GM12878 (cell line): ENCODE data around the gene WIPF2. TPM values are rescaled to one million over a fixed set of nuclear protein-coding genes. Genes with fewer than 3 reads are reported as not detected.

Source experiments
- ATAC-seq: fragments of 200-7000 bp; cut with Tn5 transposase; 3 replicates; pipeline ENCODE4 v1.9.1; 2020; ENCODE audit warnings: mild to moderate bottlenecking, moderate library complexity
- BruUV-seq: library from RNA; stranded (reverse); fragments of 400-500 nt; replicated peaks from 2 replicates; lab custom pipeline; 2021; lab: Mats Ljungman, UMichigan
- CTCF ChIA-PET: fragments of 300-600 bp; sonication (Branson Sonifier 250); formaldehyde crosslinking; extraction: SDS; loops from one replicate; lab custom pipeline; 2021; ENCODE audit warnings: inconsistent platforms; lab: Yijun Ruan, JAX
- POLR2A ChIA-PET: fragments of 350-600 bp; formaldehyde crosslinking; extraction: SDS; loops from one replicate; lab custom pipeline; 2021; ENCODE audit warnings: inconsistent platforms; lab: Charles Lee
- RAD21 ChIA-PET: fragments of 300-600 bp; sonication (Branson Sonifier 250); formaldehyde crosslinking; loops from one replicate; lab custom pipeline; 2023; ENCODE audit warnings: antibody characterized with exemption; ENCODE audit not compliant: unreplicated experiment; lab: Charles Lee
- SMC1A ChIA-PET: fragments of 300-600 bp; sonication (Branson Sonifier 250); formaldehyde crosslinking; loops from one replicate; lab custom pipeline; 2023; ENCODE audit not compliant: unreplicated experiment, uncharacterized antibody; lab: Charles Lee
- DNase-seq: peaks from one replicate; pipeline ENCODE4 v3.0.0-alpha.2; 2011; ENCODE audit warnings: low read depth, low spot score
- FAIRE-seq: peaks from 3 replicates; lab custom pipeline; 2011; peaks lifted over from hg19 to GRCh38; lab: Jason Lieb, UNC
- H2AFZ ChIP-seq: 2 replicates; pipeline ENCODE4 v1.6.0; 2011; ENCODE audit warnings: low read depth, low read length, control low read depth; ENCODE audit not compliant: control insufficient read depth
- H3K27ac ChIP-seq: 2 replicates; pipeline ENCODE4 v1.5.1; 2011; ENCODE audit warnings: control low read depth; ENCODE audit not compliant: control insufficient read depth, insufficient read depth
- H3K27me3 ChIP-seq, 2 experiments: replicated peaks in 1 of 2; 2 replicates each; pipeline versions ENCODE4 v1.6.0 to v1.6.1; 2011; ENCODE audit warnings: low read length in 1 of 2; ENCODE audit not compliant: control insufficient read depth in 2 of 2, insufficient read depth in 2 of 2
- H3K36me3 ChIP-seq, 2 experiments: 2 replicates each; pipeline ENCODE4 v1.5.1; 2011; ENCODE audit warnings: low read length in 1 of 2; ENCODE audit not compliant: control insufficient read depth in 2 of 2, insufficient read depth in 2 of 2
- H3K4me1 ChIP-seq: 2 replicates; pipeline ENCODE4 v1.6.1; 2011; ENCODE audit warnings: mild to moderate bottlenecking, low read length, moderate library complexity, mixed read lengths; ENCODE audit not compliant: control insufficient read depth, insufficient read depth
- H3K4me2 ChIP-seq: 2 replicates; pipeline ENCODE4 v1.6.0; 2011; ENCODE audit warnings: control low read depth; ENCODE audit not compliant: control insufficient read depth, insufficient read depth
- H3K4me3 ChIP-seq: fragments of 200-600 bp; sonication (generic); 2 replicates; pipeline ENCODE4 v1.5.1; 2016
- H3K79me2 ChIP-seq: 2 replicates; pipeline ENCODE4 v1.6.0; 2011; ENCODE audit warnings: low read length; ENCODE audit not compliant: control insufficient read depth, insufficient read depth
- H3K9ac ChIP-seq: 2 replicates; pipeline ENCODE4 v1.8.0; 2011; ENCODE audit warnings: low read length, control low read depth, mixed read lengths; ENCODE audit not compliant: control insufficient read depth, insufficient read depth
- H3K9me3 ChIP-seq: replicated peaks from 3 replicates; pipeline ENCODE4 v1.5.1; 2011; ENCODE audit warnings: mild to moderate bottlenecking, low read length; ENCODE audit not compliant: control insufficient read depth, insufficient read depth
- H4K20me1 ChIP-seq: 2 replicates; pipeline ENCODE4 v1.6.0; 2011; ENCODE audit not compliant: control insufficient read depth, insufficient read depth
- ASH2L ChIP-seq: fragments of 300-600, 200-600 bp; sonication (generic); IDR thresholded peaks from 2 replicates; pipeline ENCODE4 v1.6.1; 2017; ENCODE audit warnings: low read depth, mild to moderate bottlenecking, borderline replicate concordance
- CHD4 ChIP-seq: fragments of 200-600 bp; sonication (generic); IDR thresholded peaks from 2 replicates; pipeline ENCODE4 v1.6.1; 2016; ENCODE audit warnings: mild to moderate bottlenecking
- ESRRA ChIP-seq: IDR thresholded peaks from 2 replicates; pipeline ENCODE4 v1.6.1; 2012; ENCODE audit warnings: mild to moderate bottlenecking, low read length, improper control_type of control experiment
- FOXM1 ChIP-seq: IDR thresholded peaks from 2 replicates; pipeline ENCODE4 v1.6.1; 2012; ENCODE audit warnings: low read depth, mild to moderate bottlenecking, inconsistent platforms, low read length, moderate library complexity
- JUNB ChIP-seq: IDR thresholded peaks from 2 replicates; pipeline ENCODE4 v1.6.1; 2016; ENCODE audit warnings: antibody characterized with exemption, mild to moderate bottlenecking
- MTA2 ChIP-seq: fragments of 450-650 bp; IDR thresholded peaks from 2 replicates; pipeline ENCODE4 v1.6.1; 2016; ENCODE audit warnings: low read depth, mild to moderate bottlenecking, moderate library complexity
- NR2F1 ChIP-seq: fragments of 450-650 bp; conservative IDR thresholded peaks from 2 replicates; pipeline ENCODE4 v1.6.1; 2017; ENCODE audit warnings: mild to moderate bottlenecking
- TCF12 ChIP-seq: IDR thresholded peaks from 2 replicates; pipeline ENCODE4 v1.6.1; 2011; ENCODE audit warnings: low read depth, mild to moderate bottlenecking, low read length
- ZSCAN29 ChIP-seq: fragments of 450-650 bp; IDR thresholded peaks from 2 replicates; pipeline ENCODE4 v1.6.1; 2017; ENCODE audit warnings: mild to moderate bottlenecking, moderate library complexity
- WGBS: methylation state at CpG from one replicate; pipeline ENCODE4 v1.1.6; 2016; ENCODE audit warnings: low lambda C conversion rate; ENCODE audit not compliant: insufficient replicate concordance, insufficient coverage; ENCODE audit errors: missing lambda C conversion rate; 5-methylcytosine and 5-hydroxymethylcytosine counted together
- in situ Hi-C: fragments of 300-500 bp; cut with MboI; formaldehyde crosslinking; loops from 9 replicates; pipeline ENCODE4 v1.14.3; 2018; ENCODE audit warnings: mixed read lengths
- intact Hi-C: fragments of 100-400 bp; cut with micrococcal nuclease; formaldehyde crosslinking; loops from one replicate; pipeline ENCODE4 v1.14.2; 2022; ENCODE audit not compliant: unreplicated experiment
- polyA plus RNA-seq, 11 experiments: library from polyadenylated mRNA; depleted of rRNA in 4 of 11; unstranded in 6 of 11; stranded (reverse) in 5 of 11; fragments of >200 nt; fragmentation: Nextera tagmentation in 4 of 11; fragmentation: Illumina TruSeq in 1 of 11; extraction: Ambion mirVana in 4 of 11; extraction: Trizol in 1 of 11; gene quantifications; 1 replicate in 1 of 11; 2 replicates in 10 of 11; pipeline versions ENCODE4 v1.2.1 to v1.2.3, GENCODE V29; 2011 to 2016; ENCODE audit warnings: inconsistent platforms in 2 of 11, missing spikeins in 2 of 11, low read depth in 1 of 11
- total RNA-seq, 4 experiments: library from RNA; depleted of rRNA in 3 of 4; stranded (reverse); fragments of >200 nt in 3 of 4; fragmentation: Illumina TruSeq in 1 of 4; extraction: Trizol in 1 of 4; gene quantifications; 2 replicates each; pipeline versions ENCODE4 v1.2.1 to v1.2.3, GENCODE V29; 2013 to 2021
- TF ChIP-seq, protein P1 (sequence below): fragments of 450-650 bp; IDR thresholded peaks from 2 replicates; pipeline ENCODE4 v1.6.1; 2017; ENCODE audit warnings: mild to moderate bottlenecking, low read depth, inconsistent platforms; ENCODE audit not compliant: poor library complexity, severe bottlenecking
- TF ChIP-seq, protein P2 (sequence below): fragments of 450-650 bp; IDR thresholded peaks from 2 replicates; pipeline ENCODE4 v1.6.1; 2017; ENCODE audit warnings: low read depth, mild to moderate bottlenecking, moderate library complexity

Gene WIPF2
- total and polyA plus RNA-seq, 10 of the 15 experiments (the other 5 are each of a cell fraction or from before 2014, with no cell fraction given): 4.2 to 20.8 (median 7.1) TPM

DNA sequence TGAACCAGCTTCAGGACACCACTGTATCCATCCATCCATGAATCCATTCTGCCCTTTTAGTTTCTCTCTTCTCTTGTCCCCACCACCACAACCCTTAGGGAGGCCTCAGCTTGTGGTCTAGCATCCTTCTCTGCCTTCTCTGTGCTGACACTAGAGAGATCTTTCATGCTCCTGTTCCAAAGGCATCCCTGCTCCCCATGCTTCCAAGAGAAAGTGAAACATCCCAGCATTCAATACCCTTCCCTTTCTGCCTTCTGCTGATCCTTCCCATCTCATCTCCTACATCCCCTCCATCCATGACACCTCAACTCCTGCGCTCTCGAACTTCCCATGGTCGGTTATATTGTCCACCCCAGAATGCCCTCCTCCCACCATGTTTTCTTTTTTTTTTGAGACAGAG, 31.9 kb upstream of the WIPF2 start:
- H3K4me1 ChIP-seq: peaks cover 9% of the 10 kb centered on the region
- WGBS: 93% methylated on average over 3 of the region's 3 CpGs
- no peak for DNase-seq
- no peaks in the 10 kb centered on the region for H3K9me3 ChIP-seq
- no peaks in the 10 kb centered on the region; a peak in 1 of 4 replicates for H3K27me3 ChIP-seq
- ChIA-PET RAD21 (interaction anchor here (8.0 kb wide), 1 partner anchor 74 kb away, joined by 99 read pairs; no protein-coding TSS in a partner anchor), CTCF (interaction anchor here (0.9 to 2.1 kb wide), 3 partner anchors 19 to 74 kb away, joined by 3 to 9 read pairs (median 4); no protein-coding TSS in a partner anchor), POLR2A (no interaction called here), SMC1A (no interaction called here)
- no peak overlapping the region for H2AFZ ChIP-seq
- no TSS peak for BruUV-seq
- H4K20me1 ChIP-seq: no peaks in the 10 kb centered on the region
- TF ChIP-seq TCF12 (no peak), NR2F1 (no peak), FOXM1 (no peak), MTA2 (no peak), ASH2L (no peak)
- H3K4me2 ChIP-seq: no peak overlapping the region
- H3K36me3 ChIP-seq: no peaks in the 10 kb centered on the region
- H3K9ac ChIP-seq: no peak overlapping the region
- H3K27ac ChIP-seq: no peak overlapping the region
- H3K4me3 ChIP-seq: no peak overlapping the region
- FAIRE-seq: no peak
- in situ Hi-C loops: no loop called here
- ATAC-seq: no peak
- no peaks in the 10 kb centered on the region for H3K79me2 ChIP-seq
- intact Hi-C loops: no loop called here

DNA sequence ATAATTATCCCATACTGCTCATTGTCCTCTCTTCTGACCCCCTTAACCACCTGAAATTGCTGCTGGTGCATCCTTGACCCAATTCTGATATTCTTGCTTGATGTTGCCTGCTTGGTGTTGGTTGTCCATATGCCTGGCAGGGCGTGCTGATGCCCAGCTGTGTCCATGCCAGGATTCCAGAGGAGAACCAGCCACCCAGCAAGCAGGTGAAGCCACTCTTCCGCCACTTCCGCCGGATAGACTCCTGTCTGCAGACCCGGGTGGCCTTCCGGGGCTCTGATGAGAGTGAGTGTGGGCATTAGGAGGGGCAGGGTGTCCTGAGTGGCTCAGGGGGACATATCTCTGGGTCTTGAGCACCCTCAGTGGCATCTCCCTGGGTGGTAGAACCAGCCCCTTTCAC, 30.4 kb upstream of the WIPF2 start:
- no peak overlapping the region for H2AFZ ChIP-seq
- no peak overlapping the region for H3K4me3 ChIP-seq
- DNase-seq (no peak), ATAC-seq (no peak), FAIRE-seq (no peak)
- CTCF ChIA-PET: interaction anchor here (0.7 to 6.7 kb wide), 5 partner anchors 14 to 114 kb away, joined by 3 to 138 read pairs (median 4); no protein-coding TSS in a partner anchor
- SMC1A ChIA-PET: interaction anchor here (0.6 to 1.2 kb wide), 3 partner anchors 10 to 78 kb away, joined by 3 to 4 read pairs (median 3); no protein-coding TSS in a partner anchor
- H3K36me3 ChIP-seq: no peaks in the 10 kb centered on the region
- POLR2A ChIA-PET: interaction anchor here (1.4 kb wide), 1 partner anchor 9 kb away, joined by 5 read pairs; no protein-coding TSS in a partner anchor
- no peaks in the 10 kb centered on the region for H4K20me1 ChIP-seq
- intact Hi-C loops (no loop called here), in situ Hi-C loops (no loop called here)
- RAD21 ChIA-PET: interaction anchor here (8.0 kb wide), 1 partner anchor 76 kb away, joined by 99 read pairs; no protein-coding TSS in a partner anchor
- H3K9me3 ChIP-seq: no peaks in the 10 kb centered on the region
- H3K9ac ChIP-seq: no peak overlapping the region
- H3K79me2 ChIP-seq: no peaks in the 10 kb centered on the region
- TF ChIP-seq, protein P1, sequence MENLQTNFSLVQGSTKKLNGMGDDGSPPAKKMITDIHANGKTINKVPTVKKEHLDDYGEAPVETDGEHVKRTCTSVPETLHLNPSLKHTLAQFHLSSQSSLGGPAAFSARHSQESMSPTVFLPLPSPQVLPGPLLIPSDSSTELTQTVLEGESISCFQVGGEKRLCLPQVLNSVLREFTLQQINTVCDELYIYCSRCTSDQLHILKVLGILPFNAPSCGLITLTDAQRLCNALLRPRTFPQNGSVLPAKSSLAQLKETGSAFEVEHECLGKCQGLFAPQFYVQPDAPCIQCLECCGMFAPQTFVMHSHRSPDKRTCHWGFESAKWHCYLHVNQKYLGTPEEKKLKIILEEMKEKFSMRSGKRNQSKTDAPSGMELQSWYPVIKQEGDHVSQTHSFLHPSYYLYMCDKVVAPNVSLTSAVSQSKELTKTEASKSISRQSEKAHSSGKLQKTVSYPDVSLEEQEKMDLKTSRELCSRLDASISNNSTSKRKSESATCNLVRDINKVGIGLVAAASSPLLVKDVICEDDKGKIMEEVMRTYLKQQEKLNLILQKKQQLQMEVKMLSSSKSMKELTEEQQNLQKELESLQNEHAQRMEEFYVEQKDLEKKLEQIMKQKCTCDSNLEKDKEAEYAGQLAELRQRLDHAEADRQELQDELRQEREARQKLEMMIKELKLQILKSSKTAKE: no peak
- no peak for TF ChIP-seq ESRRA
- TF ChIP-seq JUNB: no peak
- TF ChIP-seq ZSCAN29: no peak
- no peak for TF ChIP-seq FOXM1
- TF ChIP-seq, protein P2, sequence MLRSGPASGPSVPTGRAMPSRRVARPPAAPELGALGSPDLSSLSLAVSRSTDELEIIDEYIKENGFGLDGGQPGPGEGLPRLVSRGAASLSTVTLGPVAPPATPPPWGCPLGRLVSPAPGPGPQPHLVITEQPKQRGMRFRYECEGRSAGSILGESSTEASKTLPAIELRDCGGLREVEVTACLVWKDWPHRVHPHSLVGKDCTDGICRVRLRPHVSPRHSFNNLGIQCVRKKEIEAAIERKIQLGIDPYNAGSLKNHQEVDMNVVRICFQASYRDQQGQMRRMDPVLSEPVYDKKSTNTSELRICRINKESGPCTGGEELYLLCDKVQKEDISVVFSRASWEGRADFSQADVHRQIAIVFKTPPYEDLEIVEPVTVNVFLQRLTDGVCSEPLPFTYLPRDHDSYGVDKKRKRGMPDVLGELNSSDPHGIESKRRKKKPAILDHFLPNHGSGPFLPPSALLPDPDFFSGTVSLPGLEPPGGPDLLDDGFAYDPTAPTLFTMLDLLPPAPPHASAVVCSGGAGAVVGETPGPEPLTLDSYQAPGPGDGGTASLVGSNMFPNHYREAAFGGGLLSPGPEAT: no peak
- no peak for TF ChIP-seq CHD4
- no peak overlapping the region for H3K4me2 ChIP-seq
- H3K27me3 ChIP-seq: no peaks in the 10 kb centered on the region; a peak in 1 of 4 replicates
- peaks cover 12% of the 10 kb centered on the region for H3K4me1 ChIP-seq
- H3K27ac ChIP-seq: no peak overlapping the region
- BruUV-seq: no TSS peak
- WGBS: 74% methylated on average over 6 of the region's 6 CpGs
